Suprapubic skin (tissue), 4 donors: ENCODE measurements around the gene CLK2.

Experiments used
- POLR2A ChIP-seq, 2 donors: fragments of 450-650 bp; IDR thresholded peaks; one replicate each; pipeline ENCODE4 v1.6.1; 2017; ENCODE audit warnings: antibody characterized with exemption in 2 of 2, mild to moderate bottlenecking in 2 of 2, moderate library complexity in 2 of 2
- POLR2AphosphoS5 ChIP-seq, 3 donors: sonication (generic); formaldehyde crosslinking; IDR thresholded peaks; one replicate each; pipeline ENCODE4 v1.6.1; 2017; ENCODE audit warnings: antibody characterized with exemption in 3 of 3
- TF ChIP-seq, protein P1 (sequence below), 2 donors: fragments of 200-600 bp in 1 of 2; fragments of 450-650 bp in 1 of 2; sonication (generic) in 1 of 2; IDR thresholded peaks; one replicate each; pipeline ENCODE4 v1.5.1; 2016 to 2019; ENCODE audit warnings: antibody characterized with exemption in 2 of 2, mild to moderate bottlenecking in 1 of 2, moderate library complexity in 1 of 2

DNA sequence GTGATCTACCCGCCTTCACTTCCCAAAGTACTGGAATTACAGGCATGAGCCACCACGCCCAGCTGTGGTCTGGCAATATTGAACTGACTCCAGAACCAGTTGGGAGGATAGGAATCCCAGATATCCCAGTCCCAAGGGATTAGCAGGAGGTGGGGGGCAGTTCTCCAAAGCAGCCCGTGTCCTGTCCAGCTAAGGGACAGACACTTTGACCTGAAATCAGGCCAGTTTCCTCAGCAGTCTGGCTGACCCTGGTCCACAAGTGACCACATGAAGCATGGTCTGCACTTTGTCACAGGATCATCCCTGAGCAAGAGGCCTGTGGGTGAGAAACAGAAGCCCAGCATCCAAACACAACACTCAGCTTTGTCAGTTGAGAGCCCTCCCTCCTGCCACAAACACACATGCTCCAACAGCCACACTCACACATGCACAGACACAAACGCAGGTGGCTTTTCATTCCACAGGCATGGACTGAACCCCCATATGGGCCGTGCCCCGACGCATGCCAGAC, 32.6 kb upstream of the CLK2 start:
- TF ChIP-seq POLR2A (IDR thresholded peaks at IDR 0.05) (no peak), POLR2AphosphoS5 (IDR thresholded peaks at IDR 0.05) (no peak)
- TF ChIP-seq, protein P1, sequence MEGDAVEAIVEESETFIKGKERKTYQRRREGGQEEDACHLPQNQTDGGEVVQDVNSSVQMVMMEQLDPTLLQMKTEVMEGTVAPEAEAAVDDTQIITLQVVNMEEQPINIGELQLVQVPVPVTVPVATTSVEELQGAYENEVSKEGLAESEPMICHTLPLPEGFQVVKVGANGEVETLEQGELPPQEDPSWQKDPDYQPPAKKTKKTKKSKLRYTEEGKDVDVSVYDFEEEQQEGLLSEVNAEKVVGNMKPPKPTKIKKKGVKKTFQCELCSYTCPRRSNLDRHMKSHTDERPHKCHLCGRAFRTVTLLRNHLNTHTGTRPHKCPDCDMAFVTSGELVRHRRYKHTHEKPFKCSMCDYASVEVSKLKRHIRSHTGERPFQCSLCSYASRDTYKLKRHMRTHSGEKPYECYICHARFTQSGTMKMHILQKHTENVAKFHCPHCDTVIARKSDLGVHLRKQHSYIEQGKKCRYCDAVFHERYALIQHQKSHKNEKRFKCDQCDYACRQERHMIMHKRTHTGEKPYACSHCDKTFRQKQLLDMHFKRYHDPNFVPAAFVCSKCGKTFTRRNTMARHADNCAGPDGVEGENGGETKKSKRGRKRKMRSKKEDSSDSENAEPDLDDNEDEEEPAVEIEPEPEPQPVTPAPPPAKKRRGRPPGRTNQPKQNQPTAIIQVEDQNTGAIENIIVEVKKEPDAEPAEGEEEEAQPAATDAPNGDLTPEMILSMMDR (IDR thresholded peaks at IDR 0.05), result no peak
